HG03066 (cell line): ENCODE measurements around the gene LRBA.

Source experiments
- ATAC-seq: cut with Tn5 transposase; IDR thresholded peaks from one replicate; pipeline ENCODE4 v1.9.1; 2021; ENCODE audit warnings: low read depth; ENCODE audit not compliant: unreplicated experiment

Gene LRBA

DNA sequence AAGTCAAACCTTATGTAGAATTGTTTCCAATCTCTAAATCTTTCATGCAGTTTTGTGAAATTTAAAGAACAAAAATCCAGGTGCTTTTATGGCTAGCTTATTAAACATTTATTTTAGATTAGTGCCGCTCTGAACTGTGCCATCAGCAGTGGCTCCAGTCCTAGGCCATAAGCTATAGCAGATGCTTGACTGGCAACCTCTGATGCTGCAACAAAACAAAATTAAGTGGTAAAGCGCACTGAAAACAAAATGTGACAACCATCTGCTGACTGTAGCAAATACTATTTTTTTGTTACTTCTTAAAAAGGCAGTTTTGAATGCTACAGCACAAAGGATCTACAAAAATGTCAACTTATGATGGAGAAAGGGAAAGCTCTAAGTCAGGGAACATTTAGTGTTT lies 699.4 kb downstream of the LRBA start:
- no peak for ATAC-seq

DNA sequence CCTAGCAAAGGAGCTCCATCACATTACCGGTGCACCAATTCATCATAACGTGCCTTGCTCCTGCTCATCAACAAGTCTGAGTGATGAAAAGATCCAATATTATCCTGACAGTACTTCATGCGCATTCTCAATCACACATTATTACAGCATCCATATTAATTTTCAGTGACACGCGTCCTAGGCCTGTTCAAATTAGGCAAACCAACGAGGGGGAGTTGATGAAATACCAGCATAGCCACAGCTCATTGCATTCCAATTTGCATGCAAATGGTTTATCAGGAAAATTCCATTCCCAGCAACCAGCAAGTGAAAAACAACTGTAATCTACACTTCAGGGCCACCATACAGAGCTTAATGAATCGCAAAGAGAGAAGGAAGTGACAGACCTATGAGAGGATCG lies 699.9 kb downstream of the LRBA start:
- no peak for ATAC-seq

- ATAC-seq = no peak
Observed at GRCh38 chr4:150314031-150314430, 701.1 kb downstream of the LRBA start.

- ATAC-seq = no peak
Observed at GRCh38 chr4:150310159-150310895, 704.8 kb downstream of the LRBA start.

DNA sequence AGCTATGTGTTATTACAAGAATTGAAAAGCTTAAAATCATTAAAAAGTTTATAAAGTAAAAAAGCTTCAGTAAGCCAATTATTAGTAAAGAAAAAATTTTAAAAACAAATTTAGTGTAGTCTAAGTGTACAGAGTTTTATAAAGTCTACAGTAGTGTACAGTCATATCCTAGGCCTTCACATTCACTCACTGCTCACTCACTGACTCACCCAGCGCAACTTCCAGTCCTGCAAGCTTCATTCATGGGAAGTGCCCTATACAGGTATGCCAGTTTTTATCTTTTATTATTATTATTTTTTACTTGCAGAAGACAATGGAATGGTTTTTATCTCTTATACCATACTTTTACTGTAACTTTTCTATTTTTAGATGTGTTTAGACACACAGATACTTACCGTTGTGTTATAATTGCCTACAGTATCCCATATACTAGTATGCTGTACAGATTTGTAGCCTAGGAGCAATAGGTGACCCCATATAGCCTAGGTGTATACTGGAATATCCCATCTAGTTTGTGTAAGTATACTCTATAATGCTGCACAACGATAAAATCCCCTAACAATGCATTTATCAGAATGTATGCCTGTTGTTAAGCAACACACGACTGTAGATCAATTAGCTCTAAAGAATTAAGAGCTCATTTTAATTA lies 706.1 kb downstream of the LRBA start:
- ATAC-seq = no peak

DNA sequence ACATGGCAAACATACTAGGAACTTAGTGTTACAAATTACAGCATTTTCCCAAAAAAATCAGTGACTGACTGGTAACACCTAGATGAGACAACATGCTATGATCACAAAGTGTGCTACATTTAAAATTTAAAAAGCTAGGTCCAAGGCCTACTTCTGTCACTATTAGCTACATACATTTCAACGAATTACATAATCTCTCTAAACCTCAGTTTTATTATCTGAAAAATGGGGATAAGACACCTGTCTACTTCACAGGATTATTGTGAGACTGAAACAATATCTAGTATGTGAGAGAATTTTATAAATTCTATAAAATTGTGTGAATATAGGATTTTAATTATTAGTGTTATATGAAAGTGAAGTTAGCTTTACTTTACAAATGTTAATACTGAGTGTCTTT lies 708.4 kb downstream of the LRBA start:
- no peak for ATAC-seq

DNA sequence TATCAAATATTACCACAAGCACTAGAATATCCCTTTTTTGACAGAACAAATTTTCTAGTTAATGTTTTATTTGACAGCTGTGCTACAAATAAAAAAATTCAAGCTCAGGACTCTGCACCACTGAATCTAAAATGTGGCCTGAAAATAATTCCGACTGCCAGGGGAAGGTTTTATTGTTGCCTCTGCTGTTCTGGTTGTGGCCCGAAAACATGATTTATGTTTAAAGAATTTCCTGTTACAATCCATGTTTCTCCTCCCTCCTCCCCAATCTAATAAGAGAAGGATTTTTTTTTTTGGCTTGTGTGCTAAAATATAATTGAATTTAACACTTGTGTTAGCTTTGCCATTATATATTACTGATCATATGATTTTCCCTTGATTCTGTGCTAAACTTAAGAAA lies 709.1 kb downstream of the LRBA start:
- ATAC-seq = no peak

DNA sequence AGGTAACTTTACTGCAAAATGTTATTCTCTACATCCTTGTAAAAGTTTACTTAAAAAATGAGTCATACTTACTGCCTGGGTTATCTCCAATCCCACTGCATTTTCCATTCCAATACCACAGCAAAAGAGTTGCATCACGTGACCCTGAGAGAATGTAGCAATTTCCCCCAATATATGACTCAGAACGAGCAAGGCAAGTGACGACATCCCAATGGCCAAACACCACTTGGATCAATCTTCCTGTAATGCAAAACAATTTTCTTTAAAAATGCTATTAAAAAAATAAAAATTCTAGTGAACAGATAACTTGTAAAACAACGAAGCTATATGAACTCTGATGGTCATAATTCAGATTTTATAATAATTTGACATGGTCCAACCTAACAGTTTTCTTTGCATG lies 712.5 kb downstream of the LRBA start:
- no peak for ATAC-seq

DNA sequence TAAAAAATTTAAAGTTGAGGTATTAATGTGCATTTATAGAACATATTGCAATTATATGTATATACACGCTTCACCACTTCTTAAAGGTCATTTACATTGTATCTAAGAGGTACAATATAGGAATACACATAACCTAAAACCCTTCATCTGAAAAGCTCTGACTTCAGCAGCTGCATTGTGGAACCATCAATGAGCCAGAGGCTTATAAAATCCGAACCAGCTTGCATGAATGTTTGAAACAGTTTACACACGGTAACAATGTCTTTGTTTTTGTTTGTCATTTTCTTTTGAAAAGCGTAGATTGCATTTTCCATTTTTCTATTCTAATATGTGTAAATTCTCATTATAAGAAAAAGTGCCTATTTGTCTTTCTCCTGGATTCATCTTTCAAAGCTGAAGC lies 715.3 kb downstream of the LRBA start:
- ATAC-seq = no peak

GRCh38 chr4:150297861-150298474 lies 717.1 kb downstream of the LRBA start:
- no peak for ATAC-seq

DNA sequence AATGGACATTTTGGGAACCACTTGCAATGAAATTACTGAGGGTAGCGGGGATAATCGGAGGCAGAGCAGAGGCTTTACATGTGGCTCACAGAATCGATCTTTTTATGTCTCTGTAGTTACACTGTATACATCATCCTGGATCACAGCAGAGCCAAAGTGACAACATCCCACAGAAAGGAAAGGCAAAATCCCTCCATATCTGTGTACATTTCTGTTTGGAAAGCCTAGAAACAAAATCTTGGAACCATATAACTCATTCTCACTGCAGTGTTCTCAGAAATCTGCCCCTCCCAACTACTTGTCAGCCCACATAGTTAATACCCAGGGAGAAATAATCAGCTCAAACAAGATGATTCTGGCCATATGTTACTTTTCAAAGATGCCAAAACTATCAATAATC lies 725.2 kb downstream of the LRBA start:
- ATAC-seq = no peak

DNA sequence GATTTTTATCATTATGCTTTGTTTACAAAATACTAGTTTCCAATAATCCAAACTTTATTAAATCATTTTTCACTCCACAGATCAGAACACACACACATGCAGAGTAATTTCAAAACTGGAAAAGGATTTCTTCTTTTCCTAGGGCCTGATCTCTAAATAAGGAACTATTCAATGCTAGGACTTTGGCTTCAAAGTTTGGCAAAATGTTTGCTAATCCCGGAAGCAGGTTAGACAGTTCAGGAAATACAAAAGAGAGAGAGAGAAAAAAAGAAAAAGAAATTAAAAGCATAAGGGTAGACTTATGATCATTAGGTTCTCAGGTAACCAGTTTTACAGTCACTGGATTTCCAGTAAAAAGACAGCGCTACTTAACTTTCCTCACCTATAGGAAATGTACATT lies 725.9 kb downstream of the LRBA start:
- no peak for ATAC-seq

GRCh38 chr4:150286656-150287055 lies 728.4 kb downstream of the LRBA start:
- ATAC-seq = no peak

GRCh38 chr4:150283689-150284088 lies 731.4 kb downstream of the LRBA start:
- ATAC-seq = no peak

DNA sequence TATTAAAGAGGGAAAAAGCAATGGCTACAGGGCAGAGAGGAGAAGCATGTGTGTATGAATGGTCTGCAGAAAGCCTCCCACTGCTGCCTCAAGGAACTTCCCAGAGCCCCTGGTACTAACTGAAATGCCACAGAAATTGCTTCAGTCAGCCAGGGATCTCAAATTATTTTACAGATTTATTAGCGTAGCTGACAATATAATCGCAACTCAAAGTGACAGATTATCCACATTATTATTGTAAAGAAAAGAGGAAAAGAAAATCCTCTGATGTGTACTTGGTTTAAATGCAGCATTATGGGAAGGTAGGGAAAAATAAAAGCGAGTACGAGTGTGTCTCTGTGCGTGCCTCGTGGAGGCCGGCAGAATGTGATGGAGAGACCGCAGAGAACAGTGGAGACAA lies 734.1 kb downstream of the LRBA start:
- ATAC-seq = no peak

GRCh38 chr4:150280081-150280895 lies 734.8 kb downstream of the LRBA start:
- ATAC-seq = no peak

- no peak for ATAC-seq
Observed at GRCh38 chr4:150278206-150278605, 736.9 kb downstream of the LRBA start.

DNA sequence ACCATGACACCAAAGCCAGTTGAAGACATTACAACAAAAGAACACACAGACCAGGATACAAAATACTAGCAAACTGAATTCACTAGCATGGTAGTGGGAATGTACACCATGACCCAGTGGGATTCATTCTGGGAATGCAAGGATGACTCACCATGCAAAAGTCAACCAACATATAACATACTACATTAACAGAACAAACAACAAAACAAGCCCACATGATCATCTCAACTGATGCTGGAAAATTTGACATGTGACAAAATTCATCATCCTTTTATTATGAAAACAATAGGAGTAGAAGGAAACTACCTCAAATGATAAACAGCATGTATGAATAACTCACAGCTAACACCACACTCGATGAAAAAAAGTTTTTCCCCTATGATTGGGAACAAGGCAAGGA lies 746.6 kb downstream of the LRBA start:
- ATAC-seq = no peak

DNA sequence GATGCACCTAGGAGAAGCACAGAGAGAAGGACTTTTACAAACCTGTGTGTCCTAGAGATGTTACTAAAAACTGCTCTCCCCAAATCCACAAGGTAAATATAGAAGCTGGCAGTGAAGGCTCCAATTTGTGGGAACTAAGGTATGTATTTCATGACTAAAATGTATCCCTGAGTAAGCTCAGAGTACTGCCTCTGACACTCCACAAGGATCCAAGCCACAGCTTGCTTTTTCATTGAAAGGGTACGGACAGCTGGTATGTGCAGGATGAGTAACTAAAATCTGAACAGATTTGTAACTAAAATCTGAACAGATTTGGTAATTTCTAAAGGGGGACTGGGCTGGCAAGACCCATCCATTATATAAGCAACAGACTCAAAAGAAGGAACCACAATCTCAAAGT lies 749.3 kb downstream of the LRBA start:
- no peak for ATAC-seq

DNA sequence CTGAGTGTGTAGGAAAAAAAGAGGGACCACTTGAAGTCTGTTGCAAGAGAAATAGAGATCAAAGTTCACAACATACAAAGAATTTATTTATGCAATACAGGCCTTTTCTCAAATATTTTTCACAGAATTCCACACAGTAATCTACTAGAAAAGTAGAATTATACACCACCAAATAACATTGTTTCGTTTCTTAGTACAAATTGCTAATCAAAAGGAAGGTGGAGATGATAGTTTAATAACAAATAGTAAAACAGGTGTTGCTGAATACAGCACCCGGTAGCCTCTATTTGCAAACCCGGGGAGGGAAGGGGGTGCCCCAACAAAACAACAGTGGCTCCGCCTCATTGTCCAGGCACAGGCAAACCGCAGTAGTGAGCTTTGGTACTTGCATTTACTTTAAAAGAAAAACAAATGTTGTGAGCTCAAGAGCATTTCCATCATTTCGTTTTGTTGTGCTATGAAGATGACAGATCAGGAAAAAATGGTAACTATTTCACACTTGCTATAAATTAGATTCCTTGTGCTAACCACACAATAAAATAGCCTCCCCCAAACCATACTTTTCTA lies 750.4 kb downstream of the LRBA start:
- no peak for ATAC-seq

- ATAC-seq = no peak
Observed at GRCh38 chr4:150262611-150263010, 752.5 kb downstream of the LRBA start.
